Measurements from ENCODE around the gene CPTP.

GRCh38 chr1:1332031-1332755 lies 7.6 kb downstream of the CPTP start:
- TF ChIP-seq EZH2phosphoT487 (IDR thresholded peaks at IDR 0.05; ENCODE audit: low read length) (no peak), CTCF (IDR thresholded peaks at IDR 0.05; ENCODE audit: low read length) (no peak)

All from MM.1S (cell line).